Glutamatergic neuron (in vitro differentiated cells): Measurements from ENCODE around the gene IFNA17. TPM values are rescaled to one million over a fixed set of nuclear protein-coding genes. Genes with fewer than 3 reads are reported as not detected.
"Not testable (repeated sequence)": the region's sequence is repeated elsewhere in the genome, so short reads cannot be mapped to it uniquely, and the experiment has no call there.

Experiments used
- DNase-seq: peaks from one replicate; pipeline ENCODE4 v3.0.0; 2022
- H3K27ac Mint-ChIP-seq: one replicate; pipeline ENCODE4 v1.8.0; 2020; ENCODE audit warnings: mild to moderate bottlenecking, mixed read lengths, inconsistent platforms; ENCODE audit not compliant: unreplicated experiment
- H3K27me3 Mint-ChIP-seq: one replicate; pipeline ENCODE4 v1.8.0; 2020; ENCODE audit warnings: mild to moderate bottlenecking, moderate library complexity, mixed read lengths, inconsistent platforms; ENCODE audit not compliant: unreplicated experiment
- H3K36me3 Mint-ChIP-seq: one replicate; pipeline ENCODE4 v1.8.0; 2020; ENCODE audit warnings: mild to moderate bottlenecking, mixed read lengths, inconsistent platforms; ENCODE audit not compliant: unreplicated experiment
- H3K4me1 Mint-ChIP-seq: one replicate; pipeline ENCODE4 v1.8.0; 2020; ENCODE audit warnings: mild to moderate bottlenecking, low read depth, mixed read lengths, inconsistent platforms; ENCODE audit not compliant: unreplicated experiment
- H3K4me3 Mint-ChIP-seq: one replicate; pipeline ENCODE4 v1.8.0; 2020; ENCODE audit warnings: mild to moderate bottlenecking, mixed read lengths, inconsistent platforms; ENCODE audit not compliant: unreplicated experiment
- H3K9me3 Mint-ChIP-seq: one replicate; pipeline ENCODE4 v1.8.0; 2020; ENCODE audit warnings: mild to moderate bottlenecking, moderate library complexity, mixed read lengths, inconsistent platforms; ENCODE audit not compliant: unreplicated experiment
- total RNA-seq: library from RNA; stranded (reverse); fragmentation: NEBNext Ultra II Directional; extraction: Animal tissue kit (Norgen Biotek cat#: 25700); gene quantifications from one replicate; pipeline ENCODE4 v1.2.1, GENCODE V29; 2021; ENCODE audit not compliant: unreplicated experiment
- TF ChIP-seq, protein P1 (sequence below): fragments of 200-600 bp; sonication (generic); IDR thresholded peaks from one replicate; pipeline ENCODE4 v1.5.0; 2021; ENCODE audit not compliant: partially characterized antibody, unreplicated experiment

The IFNA17 gene
- total RNA-seq, 1 donor from 2014 or later, result not detected

DNA sequence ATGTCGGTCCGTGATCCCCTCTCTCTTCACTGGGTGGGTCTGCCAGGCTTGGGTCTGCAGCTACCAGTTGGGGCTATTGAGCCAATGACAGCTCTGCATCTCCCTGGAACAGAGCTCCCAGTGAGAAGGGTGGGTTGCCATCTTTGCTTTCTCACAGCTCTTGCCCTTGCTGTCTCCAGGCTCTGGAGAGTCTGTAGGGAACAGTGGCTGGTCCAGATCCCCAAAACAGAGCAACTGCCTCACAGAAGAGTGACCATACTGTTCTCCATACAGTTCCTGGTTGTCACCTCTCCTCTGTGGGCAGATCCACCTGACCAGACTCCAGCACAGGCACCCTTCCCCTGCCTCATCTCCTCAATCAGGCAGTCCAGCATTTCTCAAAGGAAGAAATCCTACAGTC, 5.2 kb upstream of the IFNA17 start:
- H3K4me1 Mint-ChIP-seq, result no peaks in the 10 kb centered on the region
- no peak overlapping the region for H3K27ac Mint-ChIP-seq
- no peaks in the 10 kb centered on the region for H3K9me3 Mint-ChIP-seq
- TF ChIP-seq, protein P1, sequence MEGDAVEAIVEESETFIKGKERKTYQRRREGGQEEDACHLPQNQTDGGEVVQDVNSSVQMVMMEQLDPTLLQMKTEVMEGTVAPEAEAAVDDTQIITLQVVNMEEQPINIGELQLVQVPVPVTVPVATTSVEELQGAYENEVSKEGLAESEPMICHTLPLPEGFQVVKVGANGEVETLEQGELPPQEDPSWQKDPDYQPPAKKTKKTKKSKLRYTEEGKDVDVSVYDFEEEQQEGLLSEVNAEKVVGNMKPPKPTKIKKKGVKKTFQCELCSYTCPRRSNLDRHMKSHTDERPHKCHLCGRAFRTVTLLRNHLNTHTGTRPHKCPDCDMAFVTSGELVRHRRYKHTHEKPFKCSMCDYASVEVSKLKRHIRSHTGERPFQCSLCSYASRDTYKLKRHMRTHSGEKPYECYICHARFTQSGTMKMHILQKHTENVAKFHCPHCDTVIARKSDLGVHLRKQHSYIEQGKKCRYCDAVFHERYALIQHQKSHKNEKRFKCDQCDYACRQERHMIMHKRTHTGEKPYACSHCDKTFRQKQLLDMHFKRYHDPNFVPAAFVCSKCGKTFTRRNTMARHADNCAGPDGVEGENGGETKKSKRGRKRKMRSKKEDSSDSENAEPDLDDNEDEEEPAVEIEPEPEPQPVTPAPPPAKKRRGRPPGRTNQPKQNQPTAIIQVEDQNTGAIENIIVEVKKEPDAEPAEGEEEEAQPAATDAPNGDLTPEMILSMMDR, result no peak
- no peak overlapping the region for H3K4me3 Mint-ChIP-seq
- H3K27me3 Mint-ChIP-seq, result peaks cover 2% of the 10 kb centered on the region
- H3K36me3 Mint-ChIP-seq, result no peaks in the 10 kb centered on the region
- no peak for DNase-seq

DNA sequence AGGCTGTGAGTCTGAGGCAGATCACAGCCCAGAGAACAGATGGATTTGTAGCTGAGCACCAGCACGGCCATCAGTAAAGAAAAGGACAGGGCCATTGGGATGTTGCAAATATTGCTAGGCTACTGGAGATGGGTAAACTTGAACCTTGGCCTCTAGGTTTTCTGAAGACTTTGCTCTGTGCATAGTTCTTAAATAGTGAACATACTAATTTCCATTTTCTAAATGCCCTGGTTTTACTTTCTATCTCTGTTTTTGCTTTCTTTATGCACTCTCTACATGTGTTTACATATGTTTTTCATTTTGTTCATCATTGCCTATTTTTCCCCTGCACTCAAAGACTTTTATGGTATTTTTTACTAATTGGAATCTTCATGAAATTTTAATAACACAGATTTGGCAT, 10.8 kb downstream of the IFNA17 start, which contains the start of gene IFNA16:
IFNA16 (minus strand) TSS at position 101 of the 400 bp plus-strand sequence; CDS start at position 95, 6 bp downstream.
- not testable (repeated sequence) for H3K36me3 Mint-ChIP-seq, H3K27ac Mint-ChIP-seq, DNase-seq, H3K9me3 Mint-ChIP-seq, H3K4me1 Mint-ChIP-seq, H3K27me3 Mint-ChIP-seq, H3K4me3 Mint-ChIP-seq

DNA sequence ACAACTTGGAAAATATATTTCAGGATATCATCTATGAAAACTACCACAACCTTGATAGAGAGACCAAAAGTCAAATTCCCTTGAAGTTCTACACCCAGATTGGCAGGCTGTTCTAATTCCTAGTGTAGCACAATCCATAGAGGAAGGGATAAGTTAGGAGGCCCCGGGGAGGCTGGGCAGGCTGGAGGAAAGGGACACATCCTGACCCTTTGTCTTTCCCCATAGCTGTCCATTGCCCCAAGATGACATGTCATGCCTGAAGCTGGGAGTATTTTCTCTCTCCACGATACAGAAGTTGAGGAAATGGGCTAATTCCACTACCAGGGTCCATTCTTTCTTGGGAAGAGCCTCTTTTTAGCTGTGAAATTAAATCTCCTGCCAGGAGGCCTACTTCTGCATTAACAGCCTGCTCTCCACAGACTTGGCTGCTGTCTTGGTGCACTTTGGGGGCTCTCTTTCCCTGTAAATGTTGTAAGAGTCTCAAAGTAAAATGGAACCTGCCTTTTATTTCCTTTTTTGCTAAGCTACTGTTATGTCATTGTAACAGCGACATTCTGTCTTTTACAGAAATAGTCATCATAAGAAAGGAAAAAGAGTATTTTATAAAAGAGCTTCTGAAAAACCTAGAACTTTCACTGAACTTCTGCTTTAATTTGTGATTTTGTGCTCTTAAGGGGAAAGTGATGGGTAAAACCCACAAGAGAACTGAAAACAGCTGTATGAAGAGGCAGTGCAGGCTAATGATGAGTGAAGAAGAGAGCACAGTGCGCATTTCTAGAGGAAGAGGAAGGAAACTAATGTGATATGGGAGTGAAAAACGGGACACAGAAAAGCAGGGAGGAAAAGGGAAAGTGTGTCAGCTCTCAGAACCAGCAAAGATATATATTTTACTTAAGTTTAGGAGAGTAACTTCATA, 14.4 kb downstream of the IFNA17 start:
- H3K36me3 Mint-ChIP-seq, DNase-seq, H3K27me3 Mint-ChIP-seq, H3K9me3 Mint-ChIP-seq, H3K27ac Mint-ChIP-seq, H3K4me3 Mint-ChIP-seq, H3K4me1 Mint-ChIP-seq: not testable (repeated sequence)

DNA sequence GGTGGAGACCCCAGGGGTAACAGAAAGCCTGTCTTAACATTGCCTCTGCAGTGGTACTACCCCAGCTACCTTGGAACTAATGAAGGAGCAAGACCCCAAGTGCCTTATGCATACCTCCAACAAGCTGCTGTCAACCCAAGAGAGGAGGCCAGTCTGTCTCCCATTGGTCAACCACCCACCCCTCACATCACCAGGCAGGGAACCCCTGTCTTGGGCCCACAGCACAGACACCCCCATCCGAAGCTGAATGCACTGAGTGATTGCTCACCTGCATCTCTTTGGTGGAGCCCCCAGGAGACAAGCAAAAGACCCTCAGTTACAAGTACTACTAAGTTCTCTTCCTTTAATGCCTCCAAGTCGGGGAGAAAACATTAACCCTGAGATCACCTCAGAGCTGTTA, 15.9 kb downstream of the IFNA17 start:
- not testable (repeated sequence) for H3K27me3 Mint-ChIP-seq, H3K27ac Mint-ChIP-seq, H3K36me3 Mint-ChIP-seq, DNase-seq, H3K4me3 Mint-ChIP-seq, H3K4me1 Mint-ChIP-seq, H3K9me3 Mint-ChIP-seq

DNA sequence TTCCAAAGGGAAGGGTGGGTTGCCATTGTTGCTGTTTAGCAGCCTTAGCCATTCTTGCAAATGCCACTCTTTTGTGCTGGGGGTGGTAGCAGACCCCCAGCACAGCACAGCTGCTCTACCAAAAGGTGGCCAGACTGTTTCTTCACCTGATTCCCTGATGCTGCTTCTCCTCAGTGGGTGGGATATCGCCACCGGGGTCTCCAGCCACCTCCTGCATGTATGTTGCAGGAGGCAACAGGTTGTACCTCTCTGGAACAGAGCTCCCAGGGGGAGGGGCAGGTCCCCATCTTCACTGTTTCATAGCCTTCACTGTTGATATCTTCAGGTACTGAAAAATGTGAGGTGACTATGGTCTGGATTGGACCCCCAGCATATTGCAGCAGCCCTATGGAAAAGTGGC, 17.2 kb downstream of the IFNA17 start:
- not testable (repeated sequence) for H3K27me3 Mint-ChIP-seq, H3K4me3 Mint-ChIP-seq, H3K9me3 Mint-ChIP-seq, DNase-seq, H3K4me1 Mint-ChIP-seq, H3K36me3 Mint-ChIP-seq, H3K27ac Mint-ChIP-seq

DNA sequence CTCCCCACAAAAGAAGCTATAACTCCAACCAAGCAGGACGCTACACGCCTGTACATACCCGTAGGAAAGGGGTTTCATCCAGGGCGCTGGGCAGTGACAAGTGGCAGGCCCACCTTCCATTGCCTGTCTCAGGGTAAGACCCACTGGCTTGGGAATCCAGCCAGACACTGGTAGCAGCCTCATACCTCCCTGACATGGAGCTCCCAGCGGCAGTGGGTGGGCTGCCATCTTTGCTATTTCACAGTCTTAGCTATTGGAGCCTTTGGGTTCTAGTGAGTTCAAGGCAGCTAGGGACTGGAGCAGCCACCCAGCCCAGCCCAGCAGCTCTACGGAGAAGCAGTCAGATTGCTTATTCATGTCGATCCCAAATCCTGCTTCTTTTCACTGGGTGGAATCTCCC, 17.7 kb downstream of the IFNA17 start:
- H3K9me3 Mint-ChIP-seq, result no peaks in the 10 kb centered on the region
- no peak overlapping the region for H3K4me3 Mint-ChIP-seq
- H3K4me1 Mint-ChIP-seq, result no peaks in the 10 kb centered on the region
- peaks cover 9% of the 10 kb centered on the region for H3K27me3 Mint-ChIP-seq
- no peak overlapping the region for H3K27ac Mint-ChIP-seq
- TF ChIP-seq, protein P1, result no peak
- H3K36me3 Mint-ChIP-seq, result no peaks in the 10 kb centered on the region
- DNase-seq, result no peak

DNA sequence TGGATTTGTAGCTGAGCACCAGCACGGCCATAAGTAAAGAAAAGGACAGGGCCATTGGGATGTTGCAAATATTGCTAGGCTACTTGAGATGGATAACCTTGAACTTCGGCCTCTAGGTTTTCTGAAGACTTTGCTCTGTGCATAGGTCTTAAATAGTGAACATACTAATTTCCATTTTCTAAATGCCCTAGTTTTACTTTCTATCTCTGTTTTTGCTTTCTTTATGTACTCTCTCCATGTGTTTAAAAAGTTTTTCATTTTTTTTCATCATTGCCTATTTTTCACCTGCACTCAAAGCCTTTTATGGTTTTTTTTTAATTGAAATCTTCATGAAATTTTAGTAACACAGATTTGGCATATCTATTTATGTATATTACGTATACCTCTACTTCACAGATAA, 21.0 kb downstream of the IFNA17 start, which contains the start of gene IFNA10:
IFNA10 (minus strand) TSS at position 101 of the 400 bp plus-strand sequence; CDS start at position 55, 46 bp downstream.
- DNase-seq, H3K9me3 Mint-ChIP-seq, H3K4me1 Mint-ChIP-seq, H3K27me3 Mint-ChIP-seq, H3K4me3 Mint-ChIP-seq, H3K36me3 Mint-ChIP-seq, H3K27ac Mint-ChIP-seq: not testable (repeated sequence)
